ENCODE data around the gene NRF1.

The NRF1 gene

DNA sequence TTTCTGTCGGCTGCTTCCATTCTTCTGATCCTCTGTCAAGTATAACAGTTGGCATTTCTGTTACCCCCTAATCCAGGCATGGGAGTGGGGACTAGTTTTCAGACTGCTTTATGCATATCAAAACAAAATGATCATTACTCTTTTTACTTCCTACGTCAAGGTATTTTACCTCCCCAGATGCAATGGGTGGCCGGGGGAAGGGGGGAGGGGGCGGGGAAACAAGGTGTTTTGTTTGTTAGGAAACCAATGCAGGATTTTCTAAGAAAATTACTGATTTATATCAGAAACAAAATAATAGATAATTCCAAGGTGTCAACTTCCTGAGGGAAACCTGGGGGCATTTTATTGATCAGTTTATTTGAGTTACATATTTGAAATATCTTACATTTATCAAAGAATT lies 66.3 kb downstream of the NRF1 start:
- TF ChIP-seq, protein P1, sequence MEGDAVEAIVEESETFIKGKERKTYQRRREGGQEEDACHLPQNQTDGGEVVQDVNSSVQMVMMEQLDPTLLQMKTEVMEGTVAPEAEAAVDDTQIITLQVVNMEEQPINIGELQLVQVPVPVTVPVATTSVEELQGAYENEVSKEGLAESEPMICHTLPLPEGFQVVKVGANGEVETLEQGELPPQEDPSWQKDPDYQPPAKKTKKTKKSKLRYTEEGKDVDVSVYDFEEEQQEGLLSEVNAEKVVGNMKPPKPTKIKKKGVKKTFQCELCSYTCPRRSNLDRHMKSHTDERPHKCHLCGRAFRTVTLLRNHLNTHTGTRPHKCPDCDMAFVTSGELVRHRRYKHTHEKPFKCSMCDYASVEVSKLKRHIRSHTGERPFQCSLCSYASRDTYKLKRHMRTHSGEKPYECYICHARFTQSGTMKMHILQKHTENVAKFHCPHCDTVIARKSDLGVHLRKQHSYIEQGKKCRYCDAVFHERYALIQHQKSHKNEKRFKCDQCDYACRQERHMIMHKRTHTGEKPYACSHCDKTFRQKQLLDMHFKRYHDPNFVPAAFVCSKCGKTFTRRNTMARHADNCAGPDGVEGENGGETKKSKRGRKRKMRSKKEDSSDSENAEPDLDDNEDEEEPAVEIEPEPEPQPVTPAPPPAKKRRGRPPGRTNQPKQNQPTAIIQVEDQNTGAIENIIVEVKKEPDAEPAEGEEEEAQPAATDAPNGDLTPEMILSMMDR (IDR thresholded peaks at IDR 0.05; ENCODE audit: insufficient read depth, low read length, missing control alignments) = no peak
- H3K4me3 ChIP-seq (ENCODE audit: low read depth, low read length) = no peak overlapping the region
- no peak for DNase-seq (ENCODE audit: low read depth, low spot score)
- CTCF ChIA-PET = interaction anchor here (1.0 to 2.2 kb wide), 2 partner anchors 13 to 147 kb away, joined by 5 to 8 read pairs; no protein-coding TSS in a partner anchor
- POLR2A ChIA-PET = no interaction called here

DNA sequence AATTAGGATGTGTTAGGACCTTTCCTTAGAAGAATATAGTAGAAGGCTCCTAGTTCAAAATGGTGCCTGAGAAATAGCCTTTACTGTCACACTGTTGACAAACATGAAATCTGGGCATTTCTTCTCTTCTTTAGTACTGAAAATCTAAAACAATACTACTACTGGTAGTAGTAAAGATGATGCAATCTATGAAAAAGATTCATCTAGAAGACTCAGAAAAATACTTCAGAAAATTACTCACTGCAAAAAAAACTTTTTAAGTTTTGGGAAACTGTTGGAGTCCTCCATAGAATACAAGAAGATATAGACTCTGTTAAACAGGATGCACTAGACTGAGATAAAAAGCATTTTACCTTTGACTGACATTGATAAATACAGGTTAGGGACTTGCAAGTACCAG lies 67.1 kb downstream of the NRF1 start:
- CTCF ChIA-PET = interaction anchor here (1.0 to 2.2 kb wide), 2 partner anchors 14 to 147 kb away, joined by 5 to 8 read pairs; no protein-coding TSS in a partner anchor
- no peak for DNase-seq (ENCODE audit: low read depth, low spot score)
- TF ChIP-seq, protein P1 (IDR thresholded peaks at IDR 0.05; ENCODE audit: insufficient read depth, low read length, missing control alignments) = no peak
- H3K4me3 ChIP-seq (ENCODE audit: low read depth, low read length) = no peak overlapping the region
- POLR2A ChIA-PET = no interaction called here

DNA sequence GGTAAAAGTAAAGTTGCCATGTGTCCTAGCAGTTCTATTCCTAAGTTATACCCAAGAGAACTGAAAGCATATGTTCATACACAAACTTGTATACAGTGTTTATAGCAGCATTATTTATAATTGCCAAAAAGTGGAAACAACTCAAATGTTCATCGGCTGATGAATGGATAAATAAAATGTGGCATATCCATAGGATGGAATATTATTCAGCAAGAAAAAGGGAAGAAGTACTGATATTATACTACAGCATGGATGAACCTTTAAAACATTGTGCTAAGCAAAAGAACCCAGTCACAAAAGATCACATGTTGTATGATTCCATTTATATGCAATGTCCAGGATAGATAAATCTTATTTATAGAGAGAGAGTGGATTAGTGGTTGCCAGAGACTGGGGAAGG lies 68.9 kb downstream of the NRF1 start:
- H3K4me3 ChIP-seq (ENCODE audit: low read depth, low read length) = no peak overlapping the region
- ChIA-PET POLR2A (no interaction called here), CTCF (no interaction called here)
- TF ChIP-seq, protein P1 (IDR thresholded peaks at IDR 0.05; ENCODE audit: insufficient read depth, low read length, missing control alignments) = no peak
- no peak for DNase-seq (ENCODE audit: low read depth, low spot score)

DNA sequence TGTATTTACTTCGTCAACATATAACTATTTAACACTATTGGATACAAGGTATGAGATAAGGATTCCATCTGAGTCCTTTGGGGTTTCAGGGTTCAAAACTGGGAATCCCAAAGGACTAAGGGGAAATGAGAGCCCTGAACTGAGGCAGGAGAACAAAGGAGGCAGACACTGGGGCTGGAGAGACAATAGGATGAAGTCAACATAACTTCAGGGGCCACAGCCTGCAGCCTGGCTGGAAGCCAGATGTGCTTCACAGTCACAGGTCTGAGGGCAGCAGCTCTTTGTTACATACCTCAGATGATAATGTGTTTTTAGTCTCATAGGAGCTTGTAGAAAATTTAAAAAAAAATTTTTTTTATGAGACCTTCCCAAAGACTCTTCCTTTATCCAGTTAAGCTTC lies 73.3 kb downstream of the NRF1 start:
- CTCF ChIA-PET = no interaction called here
- TF ChIP-seq, protein P1 (IDR thresholded peaks at IDR 0.05; ENCODE audit: insufficient read depth, low read length, missing control alignments) = no peak

DNA sequence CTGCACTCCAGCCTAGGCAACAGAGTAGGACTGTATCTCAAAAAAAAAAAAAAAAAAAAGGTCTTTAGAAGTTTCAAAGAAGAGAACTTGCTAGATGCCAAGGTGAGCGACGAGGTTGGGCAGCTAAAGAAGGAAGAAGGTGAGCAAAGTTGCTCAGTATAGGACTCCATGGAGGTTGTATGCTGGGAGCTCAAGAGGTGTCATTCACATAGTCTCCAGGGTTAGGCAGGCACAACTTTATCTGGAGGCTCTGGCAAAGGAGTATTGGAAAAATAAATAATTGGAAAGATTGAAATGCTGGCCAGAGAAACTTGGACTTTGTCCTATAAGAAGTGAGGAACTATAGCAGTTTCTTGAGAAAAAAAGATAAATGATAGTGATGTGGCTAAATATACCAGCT lies 74.5 kb downstream of the NRF1 start:
- TF ChIP-seq, protein P1 (IDR thresholded peaks at IDR 0.05; ENCODE audit: insufficient read depth, low read length, missing control alignments) = no peak
- H3K4me3 ChIP-seq (ENCODE audit: low read depth, low read length) = no peak overlapping the region
- CTCF ChIA-PET = interaction anchor here (0.9 to 1.1 kb wide), 2 partner anchors 134 to 141 kb away, joined by 3 read pairs; no protein-coding TSS in a partner anchor
- DNase-seq (ENCODE audit: low read depth, low spot score) = no peak
- POLR2A ChIA-PET = no interaction called here

More for the DNA sequence above, 73.3 kb downstream of the NRF1 start:
- POLR2A ChIA-PET = no interaction called here
- no peak for DNase-seq (ENCODE audit: low read depth, low spot score)
- H3K4me3 ChIP-seq (ENCODE audit: low read depth, low read length) = no peak overlapping the region

DNA sequence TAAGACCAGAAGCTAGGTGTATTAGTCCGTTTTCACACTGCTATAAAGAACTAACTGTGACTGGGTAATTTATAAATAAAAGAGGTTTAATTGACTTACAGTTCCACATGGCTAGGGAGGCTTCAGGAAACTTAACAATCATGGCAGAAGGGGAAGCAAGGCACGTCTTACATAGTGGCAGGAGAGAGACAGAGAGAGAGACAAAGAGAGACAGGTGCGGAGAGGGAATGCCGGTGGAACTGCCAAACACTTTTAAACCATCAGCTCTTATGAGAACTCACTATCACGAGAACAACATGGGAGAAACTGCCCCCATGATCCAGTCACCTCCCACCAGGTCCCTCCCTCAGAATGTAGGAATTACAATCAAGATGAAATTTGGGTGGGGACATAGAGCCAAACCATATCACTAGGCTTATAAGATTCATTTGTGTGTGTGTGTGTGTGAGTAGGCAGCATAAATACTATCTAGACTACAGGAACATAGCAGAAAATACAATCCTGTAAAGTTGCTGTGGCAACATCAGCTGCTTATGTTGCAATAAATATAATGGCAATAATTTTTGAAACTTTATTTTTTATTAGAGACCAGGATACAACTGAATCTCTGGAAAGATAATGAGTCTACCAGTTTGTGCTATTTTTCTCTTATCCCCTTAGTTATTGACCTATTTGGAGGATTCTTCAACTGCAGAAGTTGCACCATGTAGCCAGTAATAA lies 77.1 kb downstream of the NRF1 start:
- no peak overlapping the region for H3K4me3 ChIP-seq (ENCODE audit: low read depth, low read length)
- TF ChIP-seq, protein P1 (IDR thresholded peaks at IDR 0.05; ENCODE audit: insufficient read depth, low read length, missing control alignments) = no peak
- CTCF ChIA-PET = interaction anchor here (0.9 to 1.1 kb wide), 2 partner anchors 24 to 141 kb away, joined by 3 read pairs; no protein-coding TSS in a partner anchor
- POLR2A ChIA-PET = no interaction called here
- DNase-seq (ENCODE audit: low read depth, low spot score) = no peak

All from AG04449 (cell line).